SK-N-MC (cell line): ENCODE results near the gene PRKRIP1.
A peak's percentile ranks its signal among the peaks of the same experiment; 100 is the strongest.

ENCODE experiments used
- DNase-seq: peaks from one replicate; pipeline ENCODE4 v3.0.0-alpha.2; 2011; ENCODE audit warnings: low read depth, low spot score
- H3K27ac ChIP-seq: fragments of 200-600 bp; sonication (generic); 2 replicates; pipeline ENCODE4 v1.5.1; 2016; ENCODE audit warnings: mixed run types
- H3K36me3 ChIP-seq: fragments of 200-600 bp; sonication (generic); 2 replicates; pipeline ENCODE4 v1.6.1; 2017; ENCODE audit warnings: antibody characterized with exemption, low read length, mixed read lengths; ENCODE audit not compliant: insufficient read depth
- H3K4me3 ChIP-seq: fragments of 200-600 bp; sonication (generic); 2 replicates; pipeline ENCODE4 v1.5.1; 2016
- H3K9ac ChIP-seq: fragments of 200-600 bp; sonication (generic); 2 replicates; pipeline ENCODE4 v1.8.0; 2017; ENCODE audit warnings: mixed run types, mixed read lengths; ENCODE audit not compliant: insufficient read length
- H3K9me3 ChIP-seq: fragments of 200-600 bp; sonication (generic); 2 replicates; pipeline ENCODE4 v1.6.1; 2017; ENCODE audit warnings: low read depth, mild to moderate bottlenecking, antibody characterized with exemption, low read length, moderate library complexity, mixed read lengths
- EZH2 ChIP-seq: fragments of 200-600 bp; sonication (generic); IDR thresholded peaks from one replicate; pipeline ENCODE4 v1.6.1; 2017; ENCODE audit warnings: antibody characterized with exemption
- FOXP2 ChIP-seq: optimal IDR thresholded peaks from 2 replicates; pipeline ENCODE3; 2011; ENCODE audit warnings: mild to moderate bottlenecking, moderate library complexity; ENCODE audit not compliant: insufficient read depth; ENCODE audit errors: extremely low read length, control extremely low read depth
- POLR2AphosphoS5 ChIP-seq: IDR thresholded peaks from 2 replicates; pipeline ENCODE4 v1.6.1; 2012; ENCODE audit warnings: mild to moderate bottlenecking, low read depth, low read length, borderline replicate concordance

PRKRIP1 gene

DNA sequence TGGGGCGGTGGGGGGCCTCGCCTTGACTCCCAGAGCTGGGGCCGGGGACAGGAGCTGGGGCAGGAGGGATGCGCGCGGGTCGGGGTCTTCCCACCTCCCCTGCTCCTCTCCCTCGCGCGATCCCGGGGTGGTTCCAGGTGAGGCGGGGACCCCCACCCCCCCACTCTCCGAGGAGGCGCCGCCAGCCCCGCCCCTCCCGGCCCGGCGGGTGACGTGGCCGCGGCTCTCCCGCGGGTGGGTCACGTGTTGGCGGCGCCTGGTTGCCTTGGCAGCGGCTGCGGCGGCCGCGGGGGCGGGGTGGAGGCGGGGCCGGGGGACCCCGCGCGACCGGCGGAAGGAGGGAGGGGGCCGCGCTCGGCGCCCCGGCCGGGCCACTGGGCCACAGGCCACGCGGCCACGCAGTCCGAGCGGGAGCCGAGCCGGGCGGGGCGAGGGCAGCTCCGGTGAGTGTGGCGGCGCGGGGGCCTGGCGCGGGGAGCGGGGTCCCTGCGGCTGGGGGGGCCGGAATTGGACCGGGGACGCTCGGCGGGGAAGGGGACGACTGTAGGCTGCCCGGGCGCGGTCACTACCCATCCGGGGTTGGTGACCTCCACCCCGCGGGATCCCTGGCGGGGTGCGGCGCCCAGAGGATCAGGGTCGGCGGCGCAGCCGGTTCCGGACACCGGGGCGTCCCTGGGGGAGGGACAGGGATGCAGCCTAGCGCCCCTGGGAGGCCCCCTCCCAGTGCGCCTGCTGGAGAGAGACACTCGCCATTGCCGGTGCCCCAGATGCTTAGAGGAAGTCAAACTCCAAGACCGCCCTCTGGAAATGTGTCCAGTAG lies 37.3 kb downstream of the PRKRIP1 start, which contains the start of gene ORAI2:
Gene ORAI2 (plus strand): TSS at position 357 of the 820 bp plus-strand sequence. CDS start 5,382 bp downstream, outside the sequence.
- no peak for TF ChIP-seq POLR2AphosphoS5
- no peak for TF ChIP-seq EZH2
- no peak for TF ChIP-seq FOXP2
- DNase-seq: no peak
- H3K9me3 ChIP-seq: no peaks in the 10 kb centered on the region
- peak within 1 kb of the TSS; percentile 71 for H3K9ac ChIP-seq
- H3K36me3 ChIP-seq: no peaks in the 10 kb centered on the region
- H3K4me3 ChIP-seq: peak within 1 kb of the TSS; percentile 75
- H3K27ac ChIP-seq: peak within 1 kb of the TSS; percentile 91

DNA sequence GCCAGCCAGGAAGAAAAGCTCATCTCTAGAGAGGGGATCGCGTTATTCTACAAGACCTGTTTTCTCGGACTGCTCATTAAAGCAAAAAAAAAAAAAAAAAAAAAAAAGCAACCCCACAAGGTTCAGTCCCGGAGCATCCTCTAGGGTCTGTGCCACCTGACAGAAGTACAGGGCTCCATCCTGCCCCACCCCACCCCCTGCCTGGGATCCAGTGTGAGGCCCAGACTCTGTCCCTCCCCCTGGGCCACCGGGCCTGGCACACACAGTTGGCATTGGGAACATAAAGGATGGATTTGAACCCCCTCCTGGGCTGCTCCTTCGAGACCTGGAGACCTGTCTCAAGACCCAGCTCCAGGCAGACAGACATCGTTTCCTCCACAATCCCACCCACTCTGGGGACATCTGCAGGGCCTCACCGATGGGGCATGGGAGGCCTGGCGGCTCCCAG lies 37.9 kb downstream of the PRKRIP1 start:
- H3K9me3 ChIP-seq: no peaks in the 10 kb centered on the region

DNA sequence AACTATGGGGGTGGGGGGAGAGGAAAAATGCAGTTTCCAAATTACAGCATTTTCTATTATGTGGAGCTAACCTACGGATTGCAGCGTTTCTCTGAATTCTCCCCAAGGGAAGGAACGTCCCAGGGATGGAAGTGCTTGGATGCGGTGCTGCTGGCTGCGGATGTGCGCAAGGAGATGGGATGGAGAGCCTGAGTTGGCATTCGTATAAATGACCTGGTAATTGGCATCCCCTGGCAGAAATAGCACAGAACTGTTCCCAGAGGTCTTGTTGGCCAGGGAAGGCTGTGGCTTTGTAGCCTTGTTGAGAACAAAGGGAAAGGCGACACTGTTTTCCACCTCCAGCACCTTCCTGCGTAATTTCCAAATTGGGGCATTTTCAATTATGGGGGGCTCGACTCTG lies 40.0 kb downstream of the PRKRIP1 start:
- H3K4me3 ChIP-seq: no peak overlapping the region
- no peak for DNase-seq
- H3K27ac ChIP-seq: no peak overlapping the region
- H3K9me3 ChIP-seq: no peaks in the 10 kb centered on the region
- TF ChIP-seq POLR2AphosphoS5 (no peak), FOXP2 (no peak), EZH2 (no peak)
- H3K36me3 ChIP-seq: no peaks in the 10 kb centered on the region; the same call in 1 of the 2 replicates
- H3K9ac ChIP-seq: no peak overlapping the region

More for the DNA sequence above, 37.9 kb downstream of the PRKRIP1 start:
- Histone ChIP-seq H3K36me3 (no peaks in the 10 kb centered on the region; the same call in 1 of the 2 replicates), H3K27ac (no peak overlapping the region), H3K4me3 (peak overlapping the region; percentile 75), H3K9ac (no peak overlapping the region)
- TF ChIP-seq POLR2AphosphoS5 (no peak), EZH2 (no peak), FOXP2 (no peak)
- DNase-seq: no peak

DNA sequence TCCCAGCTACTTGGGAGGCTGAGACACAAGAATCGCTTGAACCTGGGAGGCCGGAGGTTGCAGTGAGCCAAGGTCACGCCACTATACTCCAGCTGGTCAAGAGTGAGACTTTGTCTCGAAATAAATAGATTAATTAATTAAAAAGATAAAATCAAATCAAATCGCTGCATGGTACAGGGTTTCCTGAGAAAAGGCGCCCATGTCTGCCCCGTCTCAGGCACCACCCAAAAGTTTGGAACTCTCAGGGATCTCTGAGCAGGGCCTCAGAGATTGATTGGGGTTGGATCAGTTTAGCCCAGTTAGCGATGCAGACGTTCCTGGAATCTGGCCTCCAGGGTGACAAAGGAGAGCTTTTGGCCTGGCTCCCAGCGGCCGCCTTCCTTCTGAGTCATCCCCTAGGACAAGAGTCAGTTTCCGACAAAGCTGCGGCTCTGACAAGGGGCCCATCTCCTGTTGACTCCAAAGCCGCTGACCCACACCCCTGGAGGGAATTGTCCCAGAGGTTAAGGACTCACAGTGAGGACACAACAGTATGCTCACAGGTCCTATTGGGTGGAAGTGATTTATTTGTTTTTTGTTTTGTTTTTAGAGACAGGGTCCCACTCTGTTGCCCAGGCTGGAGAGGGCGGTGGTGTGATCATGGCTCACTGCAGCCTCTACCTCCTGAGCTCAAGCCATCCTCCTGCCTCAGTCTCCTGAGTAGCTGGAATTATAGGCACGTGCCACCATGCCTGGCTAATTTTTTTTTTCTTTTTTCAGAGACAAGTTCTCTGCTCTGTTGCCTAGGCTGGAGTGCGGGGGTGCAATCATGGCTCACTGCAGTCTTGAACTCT lies 44.0 kb downstream of the PRKRIP1 start:
- no peak for TF ChIP-seq EZH2
- no peak for TF ChIP-seq POLR2AphosphoS5
- no peak for TF ChIP-seq FOXP2
- Histone ChIP-seq H3K27ac (no peak overlapping the region), H3K9ac (no peak overlapping the region), H3K9me3 (no peaks in the 10 kb centered on the region), H3K36me3 (no peaks in the 10 kb centered on the region; the same call in 1 of the 2 replicates), H3K4me3 (no peak overlapping the region)
- DNase-seq: no peak

DNA sequence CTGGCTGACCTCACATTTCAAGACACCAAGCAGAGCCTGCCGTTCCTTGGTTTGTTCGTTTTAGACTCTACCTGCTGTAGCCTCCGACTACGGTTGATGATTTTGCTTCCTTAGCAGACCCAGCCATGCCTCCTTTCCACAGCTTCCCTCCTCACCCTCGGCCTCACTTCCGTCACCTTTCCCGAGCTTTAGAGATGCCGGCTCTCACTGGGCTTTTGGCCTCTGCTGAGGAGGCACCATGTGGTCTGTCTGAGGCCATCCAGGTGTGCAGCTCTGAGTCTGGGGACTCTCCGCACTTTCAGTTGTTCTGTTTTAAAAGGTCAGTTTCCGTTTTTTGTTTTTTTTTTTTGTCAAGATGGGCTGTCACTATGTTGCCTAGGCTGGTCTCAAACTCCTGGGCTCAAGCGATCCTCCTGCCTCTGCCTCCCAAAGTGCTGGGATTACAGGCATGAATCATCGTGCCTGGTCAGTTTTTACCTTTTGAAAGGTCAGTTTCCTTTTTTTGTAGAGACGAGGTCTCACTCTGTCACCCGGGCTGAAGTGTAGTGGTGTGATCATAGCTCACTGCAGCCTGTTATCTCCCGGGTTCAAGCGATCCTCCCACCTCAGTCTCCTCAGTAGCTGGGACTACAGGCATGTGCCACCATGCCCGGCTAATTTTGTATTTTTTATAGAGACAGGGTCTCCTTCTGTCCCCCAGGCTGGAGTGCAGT lies 49.0 kb downstream of the PRKRIP1 start:
- H3K36me3 ChIP-seq: no peaks in the 10 kb centered on the region; the same call in 1 of the 2 replicates
- DNase-seq: no peak
- no peak overlapping the region for H3K9ac ChIP-seq
- no peaks in the 10 kb centered on the region for H3K9me3 ChIP-seq
- H3K4me3 ChIP-seq: no peak overlapping the region
- TF ChIP-seq FOXP2 (no peak), POLR2AphosphoS5 (no peak), EZH2 (no peak)
- no peak overlapping the region for H3K27ac ChIP-seq

DNA sequence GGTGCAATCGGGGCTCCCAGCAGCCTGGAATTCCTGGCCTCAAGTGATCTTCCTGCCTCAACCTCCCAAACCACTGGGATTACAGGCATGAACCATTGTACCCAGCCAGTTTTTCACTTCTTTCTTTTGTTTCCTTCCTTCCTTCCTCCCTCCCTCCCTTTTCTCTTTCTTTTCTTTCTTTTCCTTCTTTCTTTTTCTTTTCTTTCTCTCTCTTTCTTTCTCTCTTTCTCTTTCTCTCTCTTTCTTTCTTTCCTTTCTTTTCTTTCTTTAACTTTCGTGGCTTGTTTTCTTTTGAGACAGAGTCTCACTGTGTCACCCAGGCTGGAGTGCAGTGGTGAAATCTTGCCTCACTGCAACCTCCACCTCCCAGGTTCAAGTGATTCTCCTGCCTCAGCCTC lies 49.5 kb downstream of the PRKRIP1 start:
- Histone ChIP-seq H3K36me3 (no peaks in the 10 kb centered on the region; the same call in 1 of the 2 replicates), H3K27ac (no peak overlapping the region), H3K9ac (no peak overlapping the region), H3K4me3 (no peak overlapping the region), H3K9me3 (no peaks in the 10 kb centered on the region)
- TF ChIP-seq POLR2AphosphoS5 (no peak), EZH2 (no peak), FOXP2 (no peak)
- no peak for DNase-seq

DNA sequence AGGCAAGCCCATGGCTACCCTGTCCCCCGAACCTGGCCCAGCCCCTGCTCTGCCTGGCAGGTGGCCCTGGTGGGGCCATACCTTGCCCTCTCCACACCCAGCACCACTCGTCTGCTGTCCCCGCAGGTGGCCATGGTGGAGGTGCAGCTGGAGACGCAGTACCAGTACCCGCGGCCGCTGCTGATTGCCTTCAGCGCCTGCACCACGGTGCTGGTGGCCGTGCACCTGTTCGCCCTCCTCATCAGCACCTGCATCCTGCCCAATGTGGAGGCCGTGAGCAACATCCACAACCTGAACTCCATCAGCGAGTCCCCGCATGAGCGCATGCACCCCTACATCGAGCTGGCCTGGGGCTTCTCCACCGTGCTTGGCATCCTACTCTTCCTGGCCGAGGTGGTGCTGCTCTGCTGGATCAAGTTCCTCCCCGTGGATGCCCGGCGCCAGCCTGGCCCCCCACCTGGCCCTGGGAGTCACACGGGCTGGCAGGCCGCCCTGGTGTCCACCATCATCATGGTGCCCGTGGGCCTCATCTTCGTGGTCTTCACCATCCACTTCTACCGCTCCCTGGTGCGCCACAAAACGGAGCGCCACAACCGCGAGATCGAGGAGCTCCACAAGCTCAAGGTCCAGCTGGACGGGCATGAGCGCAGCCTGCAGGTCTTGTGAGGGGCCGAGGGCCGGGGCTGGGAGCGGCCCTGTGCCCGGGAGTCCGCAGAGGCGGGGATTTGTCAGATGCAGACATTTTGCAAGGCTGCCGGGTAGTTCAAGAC lies 50.4 kb downstream of the PRKRIP1 start:
- Histone ChIP-seq H3K4me3 (no peak overlapping the region), H3K9me3 (no peaks in the 10 kb centered on the region), H3K27ac (no peak overlapping the region), H3K36me3 (no peaks in the 10 kb centered on the region; the same call in 1 of the 2 replicates), H3K9ac (no peak overlapping the region)
- no peak for TF ChIP-seq POLR2AphosphoS5
- TF ChIP-seq FOXP2: no peak
- no peak for TF ChIP-seq EZH2
- DNase-seq: no peak

DNA sequence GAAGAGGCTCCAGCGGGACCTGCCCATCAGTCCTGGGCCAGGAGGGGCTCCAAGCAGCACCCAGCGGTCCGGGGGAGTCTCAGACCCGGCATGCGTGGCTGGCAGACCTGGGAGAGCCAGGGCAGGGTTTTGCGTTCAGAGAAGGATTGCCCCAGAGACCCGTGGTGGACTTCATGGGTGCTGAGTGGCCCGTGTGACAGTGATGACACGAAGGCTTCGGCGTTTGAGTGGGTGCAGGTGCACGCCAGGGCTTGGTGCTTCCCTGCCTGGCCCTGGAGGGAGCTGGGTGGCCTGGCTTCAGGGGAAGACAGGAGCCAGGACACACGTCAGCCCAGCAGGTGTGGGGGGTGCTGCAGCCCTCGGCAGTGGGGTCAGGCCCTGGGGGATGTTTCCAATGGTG lies 51.1 kb downstream of the PRKRIP1 start:
- Histone ChIP-seq H3K36me3 (no peaks in the 10 kb centered on the region; the same call in 1 of the 2 replicates), H3K4me3 (no peak overlapping the region), H3K27ac (no peak overlapping the region), H3K9ac (no peak overlapping the region), H3K9me3 (no peaks in the 10 kb centered on the region)
- TF ChIP-seq FOXP2: no peak
- no peak for TF ChIP-seq EZH2
- TF ChIP-seq POLR2AphosphoS5: no peak
- no peak for DNase-seq
